Fibroblast of skin of right quadriceps (primary cell): ENCODE data around the gene GIMAP2.
"Not testable (repeated sequence)": the region's sequence is repeated elsewhere in the genome, so short reads cannot be mapped to it uniquely, and the experiment has no call there.

Source experiments
- DNase-seq: peaks from one replicate; pipeline ENCODE4 v3.0.0-alpha.2; 2013

GIMAP2 gene

GRCh38 chr7:150678601-150679000 is 6.9 kb upstream of the GIMAP2 start:
- DNase-seq, result not testable (repeated sequence)

GRCh38 chr7:150680364-150680763 is 5.1 kb upstream of the GIMAP2 start:
- not testable (repeated sequence) for DNase-seq

GRCh38 chr7:150686030-150686631 is 625 bp downstream of the GIMAP2 start:
- no peak for DNase-seq

- DNase-seq, result no peak
Observed at GRCh38 chr7:150688630-150689029, 3.1 kb downstream of the GIMAP2 start.

GRCh38 chr7:150695654-150696053 is 10.1 kb downstream of the GIMAP2 start:
- no peak for DNase-seq

- DNase-seq, result no peak
Observed at GRCh38 chr7:150703209-150703608, 17.7 kb downstream of the GIMAP2 start.

GRCh38 chr7:150715293-150715692 is 29.8 kb downstream of the GIMAP2 start:
- no peak for DNase-seq

- no peak for DNase-seq
Observed at GRCh38 chr7:150715738-150716137, 30.2 kb downstream of the GIMAP2 start.

- DNase-seq, result no peak
Observed at GRCh38 chr7:150716368-150716767, 30.9 kb downstream of the GIMAP2 start, which contains the start of gene GIMAP1. TSS of gene GIMAP1 (plus strand) at chr7:150716613. CDS start at chr7:150719048, 2,435 bp downstream.

GRCh38 chr7:150716939-150717338 is 31.4 kb downstream of the GIMAP2 start:
- no peak for DNase-seq

- DNase-seq, result no peak
Observed at GRCh38 chr7:150717814-150718420, 32.4 kb downstream of the GIMAP2 start.

- no peak for DNase-seq
Observed at GRCh38 chr7:150719436-150719835, 33.9 kb downstream of the GIMAP2 start.

GRCh38 chr7:150719960-150720891 is 34.7 kb downstream of the GIMAP2 start:
- no peak for DNase-seq

GRCh38 chr7:150721970-150722373 is 36.5 kb downstream of the GIMAP2 start:
- DNase-seq, result no peak

GRCh38 chr7:150722431-150722931 is 37.0 kb downstream of the GIMAP2 start:
- no peak for DNase-seq

GRCh38 chr7:150723467-150723866 is 38.0 kb downstream of the GIMAP2 start:
- DNase-seq, result no peak

GRCh38 chr7:150727381-150727780 is 41.9 kb downstream of the GIMAP2 start:
- DNase-seq, result no peak

GRCh38 chr7:150728011-150728410 is 42.5 kb downstream of the GIMAP2 start:
- DNase-seq, result no peak

- DNase-seq, result no peak
Observed at GRCh38 chr7:150728609-150729008, 43.1 kb downstream of the GIMAP2 start.

GRCh38 chr7:150731916-150732315 is 46.4 kb downstream of the GIMAP2 start:
- DNase-seq, result no peak

GRCh38 chr7:150732786-150733481 is 47.4 kb downstream of the GIMAP2 start:
- no peak for DNase-seq

GRCh38 chr7:150733482-150734095 is 48.1 kb downstream of the GIMAP2 start:
- no peak for DNase-seq
